ENCODE results near the gene OSBPL8.

OSBPL8 gene

GRCh38 chr12:76449993-76450392 is 109.6 kb downstream of the OSBPL8 start:
- H3K4me3 ChIP-seq (ENCODE audit: low read length), result no peak overlapping the region
- H3K36me3 ChIP-seq (ENCODE audit: control insufficient read depth, insufficient read depth, low read length), result no peaks in the 10 kb centered on the region
- no peaks in the 10 kb centered on the region for H3K4me1 ChIP-seq (ENCODE audit: control insufficient read depth, insufficient read depth, low read length)
- no peaks in the 10 kb centered on the region for H3K27me3 ChIP-seq (ENCODE audit: control insufficient read depth, insufficient read depth, low read length)
- no peak overlapping the region for H3K9ac ChIP-seq (ENCODE audit: low read length)
- no peak overlapping the region for H3K27ac ChIP-seq (ENCODE audit: low read depth, low read length)

GRCh38 chr12:76449583-76449982 is 110.0 kb downstream of the OSBPL8 start:
- Histone ChIP-seq H3K4me3 (ENCODE audit: low read length) (no peak overlapping the region), H3K27ac (ENCODE audit: low read depth, low read length) (no peak overlapping the region)

GRCh38 chr12:76449016-76449415 is 110.6 kb downstream of the OSBPL8 start:
- no peaks in the 10 kb centered on the region for H3K36me3 ChIP-seq (ENCODE audit: control insufficient read depth, insufficient read depth, low read length)
- H3K4me1 ChIP-seq (ENCODE audit: control insufficient read depth, insufficient read depth, low read length), result no peaks in the 10 kb centered on the region
- no peak overlapping the region for H3K27ac ChIP-seq (ENCODE audit: low read depth, low read length)
- no peak overlapping the region for H3K9ac ChIP-seq (ENCODE audit: low read length)
- no peaks in the 10 kb centered on the region for H3K27me3 ChIP-seq (ENCODE audit: control insufficient read depth, insufficient read depth, low read length)
- no peak overlapping the region for H3K4me3 ChIP-seq (ENCODE audit: low read length)

More at GRCh38 chr12:76449583-76449982, 110.0 kb downstream of the OSBPL8 start:
- Histone ChIP-seq H3K27me3 (ENCODE audit: control insufficient read depth, insufficient read depth, low read length) (no peaks in the 10 kb centered on the region), H3K36me3 (ENCODE audit: control insufficient read depth, insufficient read depth, low read length) (no peaks in the 10 kb centered on the region), H3K9ac (ENCODE audit: low read length) (no peak overlapping the region), H3K4me1 (ENCODE audit: control insufficient read depth, insufficient read depth, low read length) (no peaks in the 10 kb centered on the region)

GRCh38 chr12:76446090-76446489 is 113.5 kb downstream of the OSBPL8 start:
- Histone ChIP-seq H3K27ac (ENCODE audit: low read depth, low read length) (no peak overlapping the region), H3K27me3 (ENCODE audit: control insufficient read depth, insufficient read depth, low read length) (no peaks in the 10 kb centered on the region), H3K4me1 (ENCODE audit: control insufficient read depth, insufficient read depth, low read length) (no peaks in the 10 kb centered on the region), H3K36me3 (ENCODE audit: control insufficient read depth, insufficient read depth, low read length) (no peaks in the 10 kb centered on the region), H3K4me3 (ENCODE audit: low read length) (no peak overlapping the region), H3K9ac (ENCODE audit: low read length) (no peak overlapping the region)

- Histone ChIP-seq H3K36me3 (ENCODE audit: control insufficient read depth, insufficient read depth, low read length) (no peaks in the 10 kb centered on the region), H3K27me3 (ENCODE audit: control insufficient read depth, insufficient read depth, low read length) (no peaks in the 10 kb centered on the region), H3K4me1 (ENCODE audit: control insufficient read depth, insufficient read depth, low read length) (no peaks in the 10 kb centered on the region), H3K9ac (ENCODE audit: low read length) (no peak overlapping the region), H3K27ac (ENCODE audit: low read depth, low read length) (no peak overlapping the region), H3K4me3 (ENCODE audit: low read length) (no peak overlapping the region)
Measured at GRCh38 chr12:76445462-76445861, 114.1 kb downstream of the OSBPL8 start.

- Histone ChIP-seq H3K27ac (ENCODE audit: low read depth, low read length) (no peak overlapping the region), H3K36me3 (ENCODE audit: control insufficient read depth, insufficient read depth, low read length) (no peaks in the 10 kb centered on the region), H3K4me3 (ENCODE audit: low read length) (no peak overlapping the region), H3K9ac (ENCODE audit: low read length) (no peak overlapping the region), H3K27me3 (ENCODE audit: control insufficient read depth, insufficient read depth, low read length) (no peaks in the 10 kb centered on the region), H3K4me1 (ENCODE audit: control insufficient read depth, insufficient read depth, low read length) (no peaks in the 10 kb centered on the region)
Measured at GRCh38 chr12:76444408-76444984, 115.1 kb downstream of the OSBPL8 start.

- no peaks in the 10 kb centered on the region for H3K27me3 ChIP-seq (ENCODE audit: control insufficient read depth, insufficient read depth, low read length)
- H3K36me3 ChIP-seq (ENCODE audit: control insufficient read depth, insufficient read depth, low read length), result no peaks in the 10 kb centered on the region
- H3K4me3 ChIP-seq (ENCODE audit: low read length), result no peak overlapping the region
- no peaks in the 10 kb centered on the region for H3K4me1 ChIP-seq (ENCODE audit: control insufficient read depth, insufficient read depth, low read length)
- H3K27ac ChIP-seq (ENCODE audit: low read depth, low read length), result no peak overlapping the region
- H3K9ac ChIP-seq (ENCODE audit: low read length), result no peak overlapping the region
Measured at GRCh38 chr12:76441016-76441415, 118.6 kb downstream of the OSBPL8 start.

- H3K27me3 ChIP-seq (ENCODE audit: control insufficient read depth, insufficient read depth, low read length), result no peaks in the 10 kb centered on the region
- H3K27ac ChIP-seq (ENCODE audit: low read depth, low read length), result no peak overlapping the region
- no peak overlapping the region for H3K9ac ChIP-seq (ENCODE audit: low read length)
- no peak overlapping the region for H3K4me3 ChIP-seq (ENCODE audit: low read length)
- no peaks in the 10 kb centered on the region for H3K36me3 ChIP-seq (ENCODE audit: control insufficient read depth, insufficient read depth, low read length)
- H3K4me1 ChIP-seq (ENCODE audit: control insufficient read depth, insufficient read depth, low read length), result no peaks in the 10 kb centered on the region
Measured at GRCh38 chr12:76432733-76433132, 126.8 kb downstream of the OSBPL8 start.

- H3K4me3 ChIP-seq (ENCODE audit: low read length), result no peak overlapping the region
- H3K27ac ChIP-seq (ENCODE audit: low read depth, low read length), result no peak overlapping the region
- no peaks in the 10 kb centered on the region for H3K4me1 ChIP-seq (ENCODE audit: control insufficient read depth, insufficient read depth, low read length)
- no peak overlapping the region for H3K9ac ChIP-seq (ENCODE audit: low read length)
- no peaks in the 10 kb centered on the region for H3K36me3 ChIP-seq (ENCODE audit: control insufficient read depth, insufficient read depth, low read length)
- H3K27me3 ChIP-seq (ENCODE audit: control insufficient read depth, insufficient read depth, low read length), result no peaks in the 10 kb centered on the region
Measured at GRCh38 chr12:76428117-76428516, 131.5 kb downstream of the OSBPL8 start.

GRCh38 chr12:76426160-76426559 is 133.4 kb downstream of the OSBPL8 start:
- Histone ChIP-seq H3K27ac (ENCODE audit: low read depth, low read length) (no peak overlapping the region), H3K4me1 (ENCODE audit: control insufficient read depth, insufficient read depth, low read length) (peaks cover 3% of the 10 kb centered on the region), H3K4me3 (ENCODE audit: low read length) (no peak overlapping the region), H3K27me3 (ENCODE audit: control insufficient read depth, insufficient read depth, low read length) (no peaks in the 10 kb centered on the region), H3K9ac (ENCODE audit: low read length) (no peak overlapping the region), H3K36me3 (ENCODE audit: control insufficient read depth, insufficient read depth, low read length) (no peaks in the 10 kb centered on the region)

- H3K27me3 ChIP-seq (ENCODE audit: control insufficient read depth, insufficient read depth, low read length), result no peaks in the 10 kb centered on the region
- H3K27ac ChIP-seq (ENCODE audit: low read depth, low read length), result no peak overlapping the region
- H3K36me3 ChIP-seq (ENCODE audit: control insufficient read depth, insufficient read depth, low read length), result no peaks in the 10 kb centered on the region
- H3K4me3 ChIP-seq (ENCODE audit: low read length), result no peak overlapping the region
- H3K9ac ChIP-seq (ENCODE audit: low read length), result no peak overlapping the region
- H3K4me1 ChIP-seq (ENCODE audit: control insufficient read depth, insufficient read depth, low read length), result peaks cover 3% of the 10 kb centered on the region
Measured at GRCh38 chr12:76424941-76425340, 134.6 kb downstream of the OSBPL8 start.

GRCh38 chr12:76422543-76423438 is 136.8 kb downstream of the OSBPL8 start:
- H3K4me3 ChIP-seq (ENCODE audit: low read length), result peak overlapping the region; percentile 2
- no peak overlapping the region for H3K9ac ChIP-seq (ENCODE audit: low read length)
- H3K27me3 ChIP-seq (ENCODE audit: control insufficient read depth, insufficient read depth, low read length), result no peaks in the 10 kb centered on the region
- no peaks in the 10 kb centered on the region for H3K36me3 ChIP-seq (ENCODE audit: control insufficient read depth, insufficient read depth, low read length)
- H3K4me1 ChIP-seq (ENCODE audit: control insufficient read depth, insufficient read depth, low read length), result peaks cover 3% of the 10 kb centered on the region
- no peak overlapping the region for H3K27ac ChIP-seq (ENCODE audit: low read depth, low read length)

GRCh38 chr12:76422154-76422542 is 137.4 kb downstream of the OSBPL8 start:
- Histone ChIP-seq H3K27ac (ENCODE audit: low read depth, low read length) (no peak overlapping the region), H3K4me1 (ENCODE audit: control insufficient read depth, insufficient read depth, low read length) (peaks cover 3% of the 10 kb centered on the region), H3K36me3 (ENCODE audit: control insufficient read depth, insufficient read depth, low read length) (no peaks in the 10 kb centered on the region), H3K4me3 (ENCODE audit: low read length) (no peak overlapping the region), H3K27me3 (ENCODE audit: control insufficient read depth, insufficient read depth, low read length) (no peaks in the 10 kb centered on the region), H3K9ac (ENCODE audit: low read length) (no peak overlapping the region)
